GM12892 (cell line): ENCODE data around the gene PFN2.

Experiments
- POLR2A ChIP-seq: IDR thresholded peaks from 2 replicates; pipeline ENCODE4 v1.6.1; 2011; ENCODE audit warnings: low read depth, low read length, control low read depth
- POLR2AphosphoS5 ChIP-seq: IDR thresholded peaks from 2 replicates; pipeline ENCODE4 v1.6.1; 2011; ENCODE audit warnings: low read depth, low read length, control low read depth

DNA sequence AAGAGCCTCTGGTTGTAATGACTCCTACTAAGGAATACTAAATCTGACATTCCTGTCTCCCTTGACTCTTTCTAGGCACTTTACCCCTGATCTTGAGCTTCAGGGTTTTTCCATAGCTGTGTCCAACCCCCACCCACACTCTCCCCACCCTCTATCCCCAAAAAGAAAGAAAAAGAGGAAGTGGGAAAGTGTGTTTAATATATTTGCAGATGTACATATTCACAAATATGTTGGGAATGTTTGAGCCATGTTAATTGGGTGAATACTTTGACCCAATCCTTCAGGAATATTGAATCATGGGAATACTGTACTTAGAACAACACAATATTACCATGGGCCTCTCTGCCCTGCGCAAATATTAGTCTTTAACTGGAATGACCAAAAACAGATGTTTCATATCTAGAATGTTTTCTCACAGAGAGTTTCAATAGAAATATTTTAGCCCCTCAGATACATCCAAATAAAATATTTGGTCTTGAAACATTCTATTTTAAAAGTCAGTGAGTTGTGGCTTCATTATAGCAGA is 19.8 kb upstream of the PFN2 start:
- TF ChIP-seq POLR2A (no peak), POLR2AphosphoS5 (no peak)
